Heart left ventricle (tissue), 13 donors: ENCODE data around the gene P2RX3.

ENCODE experiments used
- POLR2A ChIP-seq, 2 donors: fragments of 450-650 bp; IDR thresholded peaks; one replicate each; pipeline ENCODE4 v1.6.1; 2017; ENCODE audit warnings: antibody characterized with exemption in 2 of 2, mild to moderate bottlenecking in 2 of 2, moderate library complexity in 2 of 2
- TF ChIP-seq, protein P1 (sequence below), 12 donors: fragments of 200-600 bp; sonication (generic) in 4 of 12; IDR thresholded peaks; one replicate each; pipeline versions ENCODE4 v1.5.0 to v1.8.0; 2018 to 2022; ENCODE audit warnings: antibody characterized with exemption in 12 of 12, mild to moderate bottlenecking in 5 of 12
- donor health status: ischemic (EF 13 %, LVEDD 7.1; RV severe dilation, severe dysfunction).
- donor health status: DM: no; HTN: yes; CAD: no.
- donor health status: DM: no; HTN: no; CAD: no.
- donor health status: ischemic (EF 25% LVEDD 6.9; RV normal size, moderate dysfunction).
- donor health status: ischemic (EF 25% LVEDD 5.7; RV mildly dilated, moderate dysfunction).
- donor health status: ischemic (EF 35%, LVEDD 5.7; RV mildly dilated, moderate dysfunction).
- donor health status: nonischemic (EF 11% LVEDD 7.7; RV severe dilation, severe dysfunction).
- donor health status: DM: yes; HTN: yes; CAD: no.
- donor health status: PGD.
- donor health status: ischemic (EF 29% LVEDD 5.4; RV normal size, mild dysfunction).
- donor health status: nonischemic (EF 23%, LVEDD 6.1; RV moderate dilation, normal function).

- peak in 1 of 2 donors; percentile 36 for TF ChIP-seq POLR2A (IDR thresholded peaks at IDR 0.05)
- TF ChIP-seq, protein P1, sequence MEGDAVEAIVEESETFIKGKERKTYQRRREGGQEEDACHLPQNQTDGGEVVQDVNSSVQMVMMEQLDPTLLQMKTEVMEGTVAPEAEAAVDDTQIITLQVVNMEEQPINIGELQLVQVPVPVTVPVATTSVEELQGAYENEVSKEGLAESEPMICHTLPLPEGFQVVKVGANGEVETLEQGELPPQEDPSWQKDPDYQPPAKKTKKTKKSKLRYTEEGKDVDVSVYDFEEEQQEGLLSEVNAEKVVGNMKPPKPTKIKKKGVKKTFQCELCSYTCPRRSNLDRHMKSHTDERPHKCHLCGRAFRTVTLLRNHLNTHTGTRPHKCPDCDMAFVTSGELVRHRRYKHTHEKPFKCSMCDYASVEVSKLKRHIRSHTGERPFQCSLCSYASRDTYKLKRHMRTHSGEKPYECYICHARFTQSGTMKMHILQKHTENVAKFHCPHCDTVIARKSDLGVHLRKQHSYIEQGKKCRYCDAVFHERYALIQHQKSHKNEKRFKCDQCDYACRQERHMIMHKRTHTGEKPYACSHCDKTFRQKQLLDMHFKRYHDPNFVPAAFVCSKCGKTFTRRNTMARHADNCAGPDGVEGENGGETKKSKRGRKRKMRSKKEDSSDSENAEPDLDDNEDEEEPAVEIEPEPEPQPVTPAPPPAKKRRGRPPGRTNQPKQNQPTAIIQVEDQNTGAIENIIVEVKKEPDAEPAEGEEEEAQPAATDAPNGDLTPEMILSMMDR (IDR thresholded peaks at IDR 0.05) = peak in 1 of 12 donors; percentile 24
These were observed 2.6 kb upstream of the P2RX3 start, which contains the start of gene SSRP1 for GRCh38 chr11:57335343-57336110.
